IPS DF 4.7 (cell line): Measurements from ENCODE around the gene PTPDC1.

Experiments
- DNase-seq: peaks from one replicate; pipeline ENCODE4 v3.0.0-alpha.2; 2013; ENCODE audit warnings: low spot score; ENCODE audit errors: extremely low read depth

Gene PTPDC1

GRCh38 chr9:94084314-94084713 is at the start of gene PTPDC1:
TSS of gene PTPDC1 (plus strand) at chr9:94084464. CDS start at chr9:94084531, 67 bp downstream.
- peak; percentile 58 for DNase-seq

- DNase-seq = no peak
Measured at GRCh38 chr9:94034511-94034910, 49.8 kb upstream of the PTPDC1 start.

GRCh38 chr9:94039786-94040185 is 44.5 kb upstream of the PTPDC1 start:
- DNase-seq = no peak

- no peak for DNase-seq
Measured at GRCh38 chr9:94042516-94043360, 41.5 kb upstream of the PTPDC1 start.

- no peak for DNase-seq
Measured at GRCh38 chr9:94054716-94055115, 29.5 kb upstream of the PTPDC1 start.

- no peak for DNase-seq
Measured at GRCh38 chr9:94056442-94056974, 27.8 kb upstream of the PTPDC1 start.

GRCh38 chr9:94057918-94058317 is 26.3 kb upstream of the PTPDC1 start:
- DNase-seq = no peak

GRCh38 chr9:94061864-94062263 is 22.4 kb upstream of the PTPDC1 start:
- DNase-seq = no peak

GRCh38 chr9:94065535-94065961 is 18.7 kb upstream of the PTPDC1 start:
- peak; percentile 60 for DNase-seq

- no peak for DNase-seq
Measured at GRCh38 chr9:94068257-94068656, 16.0 kb upstream of the PTPDC1 start.

- no peak for DNase-seq
Measured at GRCh38 chr9:94076557-94076956, 7.7 kb upstream of the PTPDC1 start.

- DNase-seq = no peak
Measured at GRCh38 chr9:94078086-94078485, 6.2 kb upstream of the PTPDC1 start.

GRCh38 chr9:94079236-94079635 is 5.0 kb upstream of the PTPDC1 start:
- no peak for DNase-seq

- no peak for DNase-seq
Measured at GRCh38 chr9:94080249-94080648, 4.0 kb upstream of the PTPDC1 start.

- no peak for DNase-seq
Measured at GRCh38 chr9:94081435-94081834, 2.8 kb upstream of the PTPDC1 start.

GRCh38 chr9:94081864-94082463 is 2.3 kb upstream of the PTPDC1 start:
- no peak for DNase-seq

GRCh38 chr9:94082553-94082952 is 1.7 kb upstream of the PTPDC1 start:
- no peak for DNase-seq

GRCh38 chr9:94082956-94083355 is 1.3 kb upstream of the PTPDC1 start:
- no peak for DNase-seq

- DNase-seq = no peak
Measured at GRCh38 chr9:94083384-94083783, 880 bp upstream of the PTPDC1 start.

- peak; percentile 74 for DNase-seq
Measured at GRCh38 chr9:94085062-94085639, 887 bp downstream of the PTPDC1 start.

- no peak for DNase-seq
Measured at GRCh38 chr9:94086486-94087345, 2.5 kb downstream of the PTPDC1 start.
